GM18519 (cell line): ENCODE data around the gene LTBP2.

Source experiments
- ATAC-seq: cut with Tn5 transposase; IDR thresholded peaks from one replicate; pipeline ENCODE4 v1.9.1; 2021; ENCODE audit warnings: mild to moderate bottlenecking, moderate library complexity; ENCODE audit not compliant: unreplicated experiment, low FRiP score

LTBP2 gene

DNA sequence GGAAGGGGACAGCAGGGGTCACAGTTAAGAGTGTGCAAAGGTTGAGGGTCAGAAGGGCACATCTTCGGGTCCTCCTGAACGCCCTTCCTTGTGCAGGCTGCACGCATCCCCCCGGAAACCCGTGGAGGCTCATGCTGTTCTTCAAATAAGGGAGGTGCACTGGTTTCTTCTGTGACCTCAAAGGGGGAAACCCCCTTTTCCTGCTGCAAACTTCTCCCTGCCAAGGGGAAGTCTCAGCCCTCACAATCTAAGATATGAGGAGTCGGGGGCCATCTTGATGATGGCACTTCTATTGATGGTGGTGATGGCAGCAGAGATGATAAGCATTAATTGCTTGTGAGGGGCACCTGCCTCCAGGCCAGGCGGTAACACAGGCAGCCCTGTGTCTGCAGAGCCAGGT, 78.5 kb downstream of the LTBP2 start:
- ATAC-seq, result no peak

DNA sequence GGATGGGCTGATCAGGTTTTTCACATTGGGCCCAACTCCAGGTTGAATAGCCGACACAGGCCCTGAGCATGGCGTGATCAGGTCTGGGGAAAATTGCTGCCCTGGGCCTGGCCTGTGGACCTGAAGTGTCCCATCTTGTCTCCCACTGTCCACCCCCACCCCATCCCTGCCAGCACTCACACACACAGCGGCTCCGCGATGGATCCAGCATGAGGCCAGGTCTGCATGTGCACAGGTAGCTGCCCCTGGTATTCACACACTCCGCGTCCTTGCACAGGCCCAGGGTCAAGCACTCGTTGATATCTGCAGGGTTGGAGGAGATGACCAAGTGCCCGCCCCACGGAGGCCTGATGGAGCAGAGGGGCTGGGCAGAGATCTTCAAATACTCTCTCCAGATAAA, 79.8 kb downstream of the LTBP2 start:
- ATAC-seq, result no peak

DNA sequence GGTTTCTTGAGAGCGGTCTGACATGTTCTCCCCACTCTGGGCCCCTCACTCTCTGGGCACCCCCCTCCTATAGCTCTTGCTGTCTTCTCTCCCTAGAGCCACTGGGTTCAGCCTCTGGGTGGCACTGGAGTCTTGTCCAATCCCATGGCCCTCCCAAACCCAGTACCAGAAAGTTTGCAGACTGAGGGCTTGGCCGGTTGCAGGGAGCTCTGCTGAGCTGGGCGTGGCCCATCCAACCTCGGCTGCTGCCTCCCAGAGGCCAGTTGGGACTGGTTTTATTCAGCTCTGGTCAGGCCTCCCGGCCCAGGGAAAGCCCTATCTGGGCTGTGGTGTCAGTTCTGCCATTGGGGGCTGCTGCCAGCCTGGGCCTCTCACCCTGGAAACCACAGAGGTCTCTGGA, 80.6 kb downstream of the LTBP2 start:
- no peak for ATAC-seq

DNA sequence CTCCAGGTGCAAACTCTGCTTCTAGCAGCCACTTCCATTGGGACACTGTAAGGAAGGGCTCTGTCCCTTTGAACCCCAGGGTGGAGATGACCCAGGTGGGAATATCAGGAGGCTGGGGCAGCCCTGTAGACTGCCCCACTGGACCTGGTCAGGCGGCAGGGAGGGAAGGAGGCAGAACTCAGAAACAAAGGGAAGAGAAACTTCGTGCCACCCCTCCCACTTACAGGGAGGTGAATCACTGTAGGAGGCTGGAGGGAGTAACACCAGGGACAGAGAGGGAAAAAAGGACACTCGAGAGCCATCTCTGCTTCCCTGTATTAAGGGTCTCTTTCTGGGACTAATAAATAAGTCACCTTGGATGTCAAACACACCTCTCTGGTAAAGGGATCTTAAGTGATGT, 81.0 kb downstream of the LTBP2 start:
- no peak for ATAC-seq

DNA sequence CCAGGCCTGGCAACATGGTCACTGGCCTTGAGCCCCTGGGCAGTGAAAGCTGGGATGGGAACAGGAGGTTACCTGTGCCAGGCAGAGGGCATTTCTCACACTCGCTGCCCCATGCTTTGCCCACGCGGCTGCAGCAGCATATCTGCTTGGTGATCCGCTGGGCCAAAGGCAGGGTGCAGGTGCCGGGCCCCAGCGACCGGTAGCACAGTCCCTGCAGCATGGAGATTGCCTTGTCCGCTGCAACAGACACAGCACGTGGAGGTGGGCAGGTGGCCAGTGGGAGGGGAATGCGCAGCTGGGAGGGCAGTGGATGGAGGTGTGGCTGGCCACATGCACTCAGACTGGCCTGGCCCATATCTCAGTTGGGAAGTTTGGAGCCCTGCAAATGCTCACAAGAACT, 83.2 kb downstream of the LTBP2 start:
- no peak for ATAC-seq

DNA sequence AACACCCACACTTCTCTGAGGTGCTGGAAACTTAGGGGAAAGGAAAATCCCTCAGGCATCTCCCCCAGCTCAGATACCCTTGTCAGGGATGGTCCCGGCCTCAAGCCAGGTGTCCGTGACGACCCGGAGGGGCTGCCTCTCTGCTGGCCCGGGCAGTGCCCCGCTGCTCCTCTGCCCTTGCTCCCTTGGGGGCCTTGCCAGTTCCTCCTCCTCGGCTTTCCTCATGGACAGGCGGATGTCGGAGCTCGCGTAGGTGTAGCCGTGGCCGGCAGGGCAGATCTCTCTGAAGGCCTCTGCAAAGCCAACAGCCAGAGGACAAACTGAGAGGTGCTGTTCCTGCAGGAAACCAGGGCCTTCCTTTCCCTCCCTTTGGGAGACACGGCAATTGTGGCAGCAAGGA, 83.6 kb downstream of the LTBP2 start:
- no peak for ATAC-seq

DNA sequence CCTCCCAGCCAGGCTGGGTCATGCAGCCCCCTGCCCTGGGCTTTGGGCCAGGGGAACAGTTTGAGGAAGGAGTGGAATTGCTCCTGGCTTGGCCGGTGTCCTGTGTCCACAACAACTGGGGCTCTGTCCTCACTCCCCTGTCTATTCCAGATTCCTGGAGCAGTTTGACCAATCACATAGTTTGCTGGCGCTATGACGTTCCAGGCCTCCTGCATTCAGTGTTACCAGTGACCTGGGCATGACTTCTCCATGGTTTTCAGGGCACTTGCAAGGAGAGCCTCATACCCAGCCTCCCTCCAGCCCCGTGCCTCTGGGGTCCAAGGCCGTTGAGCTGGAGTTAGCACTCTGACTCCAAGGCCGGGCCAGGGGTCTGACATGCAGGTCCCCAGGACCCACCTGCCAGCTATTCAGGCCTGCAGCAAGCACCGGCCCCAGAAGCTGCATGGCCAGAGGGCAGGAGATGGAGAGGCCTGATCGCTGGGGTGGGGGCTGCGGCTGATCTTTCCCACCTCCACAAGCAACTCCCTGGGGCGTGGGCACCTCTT, 84.2 kb downstream of the LTBP2 start:
- no peak for ATAC-seq

DNA sequence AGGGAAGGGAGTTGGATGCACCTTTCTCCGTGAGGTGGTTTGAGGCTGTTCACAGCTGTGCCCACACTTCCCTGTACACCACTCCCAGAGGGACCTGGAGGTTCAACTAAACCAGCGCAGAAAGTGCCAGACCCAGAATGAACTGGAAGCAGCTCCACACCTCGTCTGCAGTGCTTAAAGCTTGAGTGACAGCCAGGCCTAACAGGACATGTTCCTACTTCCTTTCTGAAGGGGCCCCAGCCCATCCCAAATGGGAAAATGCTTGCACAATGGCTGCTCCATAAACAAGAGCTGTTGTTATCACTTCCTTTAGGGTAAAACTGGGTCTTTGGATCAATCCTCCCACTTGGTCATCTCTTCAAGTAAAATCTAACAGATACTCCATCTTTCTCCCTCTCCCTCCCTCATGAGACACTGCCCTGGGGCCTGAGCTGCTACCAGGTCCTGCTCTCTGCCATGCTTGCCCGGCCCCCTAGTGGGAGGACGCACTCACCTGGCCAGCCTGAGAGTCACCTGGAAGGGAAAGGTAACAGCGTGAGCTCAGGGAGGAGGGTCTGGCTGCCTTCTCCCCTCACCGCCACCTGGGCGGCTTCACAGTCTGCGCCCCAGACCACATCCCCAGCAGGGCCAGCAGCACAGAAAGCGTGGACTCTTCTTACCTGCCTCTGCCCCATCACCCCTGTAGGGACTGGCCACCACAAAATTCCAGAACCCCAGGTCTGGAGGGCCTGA, 85.0 kb downstream of the LTBP2 start:
- no peak for ATAC-seq

DNA sequence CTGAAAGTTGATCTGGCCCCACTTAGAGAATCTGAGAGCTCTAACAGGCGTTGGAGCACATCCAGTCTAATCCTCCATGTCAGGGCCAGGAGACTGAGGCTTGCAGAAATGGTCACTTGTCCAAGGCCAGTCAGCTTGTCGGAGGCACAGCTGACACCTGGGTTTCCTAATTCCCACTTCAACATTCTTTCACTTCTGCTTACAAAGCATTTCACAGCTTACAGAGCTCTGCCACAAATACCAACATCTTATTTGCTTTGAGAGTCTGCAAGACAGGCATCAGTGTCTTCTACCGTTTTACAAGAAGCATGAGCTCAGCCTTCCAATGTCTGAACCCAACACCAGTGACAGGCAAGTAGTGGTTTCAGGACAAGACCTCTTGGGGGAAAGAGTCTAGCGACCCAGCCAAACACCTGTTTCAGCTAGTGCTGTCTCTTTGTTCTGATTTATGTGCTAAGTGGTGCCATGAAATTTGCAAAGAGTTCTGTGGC, 86.6 kb downstream of the LTBP2 start:
- ATAC-seq, result no peak

DNA sequence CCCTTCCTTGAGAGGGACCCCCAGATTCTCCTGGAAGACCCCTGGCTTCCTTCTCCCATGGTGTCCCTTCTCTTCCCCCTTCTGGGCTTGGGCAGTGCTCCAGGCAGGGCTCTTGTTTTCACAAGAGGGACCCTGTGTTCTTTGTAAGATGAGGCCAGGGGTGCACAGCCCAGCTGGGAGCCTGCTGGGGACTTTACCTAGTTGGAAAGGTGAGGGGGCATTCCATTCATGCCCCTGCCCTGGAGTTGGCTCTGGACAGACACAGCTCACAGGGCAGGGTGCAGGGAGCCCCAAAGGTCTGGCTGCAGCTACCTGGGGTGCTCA, 87.3 kb downstream of the LTBP2 start:
- no peak for ATAC-seq

DNA sequence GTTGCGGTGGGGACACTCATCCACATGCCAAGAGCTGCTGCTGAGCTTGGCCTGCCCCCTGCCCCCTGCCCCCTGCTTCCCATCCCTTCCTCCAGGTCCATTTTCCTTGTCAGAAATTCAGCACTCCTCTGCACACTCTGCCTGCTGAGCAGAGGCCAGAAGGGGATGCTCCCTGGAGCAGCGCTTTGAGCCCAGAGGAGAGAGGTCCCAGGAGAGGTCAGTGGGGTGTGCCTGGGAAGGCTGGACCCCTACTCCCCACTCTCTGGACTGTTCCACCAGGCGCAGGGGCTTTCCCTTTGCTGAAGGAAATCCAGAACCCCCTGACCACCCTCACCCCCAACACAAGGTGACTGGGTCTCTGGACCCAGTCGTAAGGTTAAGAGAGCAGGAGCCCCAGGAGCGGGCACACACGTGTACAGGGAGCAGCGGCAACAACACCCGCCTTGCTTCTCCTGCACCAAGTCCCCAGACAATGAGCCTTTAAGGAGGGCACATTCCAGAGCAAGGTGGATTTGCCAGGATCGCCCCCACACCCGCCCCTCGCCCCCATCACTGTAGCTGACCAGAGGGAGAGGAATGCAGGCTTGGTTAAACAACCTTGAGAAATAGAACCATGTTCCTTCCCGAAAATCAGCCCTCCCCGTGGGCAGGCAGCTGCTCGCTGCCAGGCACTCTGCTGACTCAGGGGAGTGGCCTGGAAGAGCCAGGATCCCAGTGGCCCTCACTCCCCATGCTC, 87.8 kb downstream of the LTBP2 start:
- no peak for ATAC-seq

DNA sequence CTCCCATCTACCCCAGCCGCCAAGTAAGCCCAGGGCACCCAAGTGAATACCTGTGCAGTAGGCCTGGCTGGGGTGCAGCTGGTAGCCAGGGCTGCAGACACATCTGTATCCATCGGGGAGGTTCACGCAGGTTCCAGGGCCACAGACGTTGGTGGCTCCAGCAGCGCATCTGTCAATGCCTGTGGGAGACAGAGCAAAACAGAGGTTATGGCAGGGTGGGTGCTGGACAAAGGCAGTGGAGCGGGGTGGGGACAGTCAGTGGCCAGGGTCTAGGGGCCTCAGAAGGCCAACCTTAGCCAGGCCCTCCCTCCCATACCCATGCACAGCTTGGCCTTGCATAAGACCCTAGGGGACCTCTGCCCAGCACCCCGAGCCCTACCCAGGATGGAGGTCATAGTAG, 89.3 kb downstream of the LTBP2 start:
- no peak for ATAC-seq

DNA sequence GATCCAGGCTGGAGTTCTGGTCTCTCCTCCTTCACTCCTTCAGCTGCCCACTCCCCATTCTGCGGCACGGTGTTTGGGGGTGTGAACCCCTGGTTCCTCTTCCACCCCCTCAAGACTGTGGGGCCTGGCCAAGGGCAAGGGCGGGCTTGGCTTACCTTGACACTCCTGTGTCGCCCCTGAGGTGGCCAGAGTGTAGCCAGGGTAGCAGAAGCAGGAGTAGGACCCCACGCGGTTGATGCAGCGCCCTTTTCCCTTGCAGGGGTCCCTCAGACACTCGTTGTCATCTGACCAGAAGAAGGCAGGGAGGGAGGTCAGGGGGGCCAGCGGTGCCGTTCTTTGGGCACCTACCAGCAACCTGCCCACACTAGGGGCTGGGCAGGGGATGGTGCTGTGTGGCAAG, 90.3 kb downstream of the LTBP2 start:
- no peak for ATAC-seq

DNA sequence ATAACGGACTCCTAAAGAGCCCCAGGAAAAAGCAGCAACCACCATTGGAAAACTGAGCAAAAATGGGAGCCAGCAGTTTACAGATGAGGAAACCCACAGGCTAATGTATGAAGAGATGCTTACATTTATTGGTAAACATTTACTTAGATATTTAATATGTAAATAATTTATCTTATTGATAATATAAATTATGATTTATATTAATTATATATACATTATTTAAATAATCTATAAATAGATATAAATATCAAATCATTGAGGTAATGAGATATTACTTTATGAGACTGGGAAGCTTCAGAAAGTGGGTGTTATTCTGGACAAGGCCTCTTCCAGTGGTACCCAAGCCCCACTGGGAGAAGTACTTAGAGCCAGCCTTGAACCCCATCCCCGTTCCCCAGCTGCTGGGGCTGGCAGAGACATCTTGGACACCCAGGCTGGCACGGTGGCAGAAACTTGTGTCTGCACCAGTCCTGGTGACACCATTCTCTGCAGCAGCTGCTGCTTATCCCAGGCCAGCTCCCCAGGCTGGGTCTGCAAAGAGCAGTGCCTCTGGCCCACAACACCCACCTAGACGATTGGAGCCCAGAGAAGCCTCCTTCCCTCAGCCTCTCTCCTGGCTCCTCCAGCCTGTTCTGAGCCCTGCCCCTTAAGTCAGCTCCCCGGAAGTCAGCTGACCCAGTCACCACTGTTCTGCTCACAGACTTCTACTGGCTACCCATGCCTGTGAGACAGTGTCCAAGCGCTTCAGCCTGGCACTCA, 92.5 kb downstream of the LTBP2 start:
- ATAC-seq, result no peak

DNA sequence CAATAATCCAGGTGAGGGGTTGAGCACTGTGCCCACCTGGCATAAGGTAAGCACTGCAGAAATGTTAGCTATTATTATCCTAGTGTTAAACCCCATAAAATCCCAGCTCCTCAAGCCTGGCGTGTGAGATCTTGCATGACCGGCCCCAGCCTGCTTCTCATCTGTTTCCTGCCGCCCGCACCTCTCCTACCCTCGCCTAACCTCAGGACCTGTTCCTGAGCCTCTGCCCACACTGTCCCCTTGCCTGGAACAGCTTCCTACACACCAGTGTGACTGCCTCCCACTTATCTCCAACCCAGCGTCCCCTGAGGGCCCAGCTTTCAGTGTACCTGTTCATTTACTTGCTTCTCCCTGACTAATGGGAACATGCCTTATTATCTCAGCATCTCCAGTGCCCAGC, 93.8 kb downstream of the LTBP2 start:
- no peak for ATAC-seq

DNA sequence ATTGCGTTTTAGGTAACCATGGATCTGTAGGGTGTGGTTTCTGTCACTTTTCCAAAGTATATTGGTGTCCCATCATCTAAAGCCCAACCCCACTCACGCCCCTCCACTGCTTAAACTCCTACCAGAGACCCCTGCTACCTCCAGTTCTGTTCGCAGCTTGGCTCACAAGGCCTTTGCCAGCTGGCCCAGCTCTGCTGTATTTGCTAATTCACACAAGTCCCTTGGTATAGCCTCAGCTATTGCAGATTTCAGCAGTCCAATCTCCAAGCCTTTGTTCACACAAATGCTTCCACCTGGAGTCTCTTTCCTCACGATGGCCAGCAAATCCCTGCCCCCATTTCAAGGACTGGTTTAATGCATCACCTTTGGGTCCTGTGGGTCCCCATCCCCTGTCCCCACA, 94.3 kb downstream of the LTBP2 start:
- no peak for ATAC-seq

DNA sequence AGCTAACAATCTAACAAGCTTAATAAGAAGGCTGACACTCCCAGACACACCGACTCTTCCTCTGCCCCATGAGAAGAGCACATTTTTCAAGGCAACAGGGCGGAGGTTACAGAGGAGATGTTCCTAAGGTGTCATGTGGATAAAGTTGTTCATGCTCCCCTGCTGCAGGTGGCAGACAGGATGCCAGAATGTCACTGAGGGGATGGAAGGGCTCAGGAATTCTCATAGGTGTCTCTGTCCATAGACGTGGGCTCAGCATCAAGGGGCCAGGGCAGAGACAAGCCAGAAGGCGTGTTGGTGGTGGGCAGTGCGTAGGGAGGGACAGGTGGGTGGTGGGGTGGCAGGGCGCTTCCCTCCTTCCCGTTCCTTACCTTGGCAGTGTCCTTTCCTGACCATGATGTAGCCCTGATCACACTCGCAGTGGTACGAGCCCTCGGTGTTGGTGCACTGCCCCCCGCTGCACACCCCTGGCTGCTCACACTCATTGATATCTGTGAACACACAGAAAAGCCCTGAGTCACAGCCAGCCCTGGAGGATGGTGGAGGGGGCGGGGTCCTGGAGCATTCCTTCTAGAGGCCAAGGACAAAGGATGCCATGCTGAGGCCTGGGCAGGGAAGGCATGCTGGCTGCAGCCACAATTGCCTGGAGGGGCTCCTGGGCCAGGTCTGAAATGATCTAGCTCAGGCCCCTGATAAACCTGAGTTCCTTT, 95.4 kb downstream of the LTBP2 start:
- ATAC-seq, result no peak

DNA sequence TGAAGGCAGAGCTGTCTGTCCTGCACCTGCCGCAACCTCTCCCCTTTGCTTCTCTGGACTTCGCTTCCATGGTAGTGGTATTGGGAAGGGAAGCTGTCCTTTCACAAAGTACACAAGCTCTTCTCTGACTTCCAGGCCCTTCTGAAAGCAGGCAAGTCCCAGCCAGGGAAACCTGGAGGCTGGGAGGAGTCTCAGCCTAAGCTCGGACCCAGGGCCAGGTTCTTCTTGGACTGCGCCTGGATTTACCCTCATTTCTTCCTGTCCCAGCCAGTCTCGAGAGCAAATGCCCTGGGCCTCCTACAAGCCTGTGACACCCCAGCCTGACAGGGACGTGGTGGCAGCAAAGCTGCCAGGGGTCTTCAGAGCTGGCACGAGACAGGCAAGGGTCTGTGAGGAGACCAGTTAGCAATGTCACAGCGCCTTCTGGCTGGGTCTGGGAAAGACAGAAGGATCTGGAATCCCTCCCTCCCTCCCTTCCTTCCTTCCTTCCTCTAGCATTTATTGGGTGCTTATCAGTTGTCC, 96.1 kb downstream of the LTBP2 start:
- ATAC-seq, result no peak

DNA sequence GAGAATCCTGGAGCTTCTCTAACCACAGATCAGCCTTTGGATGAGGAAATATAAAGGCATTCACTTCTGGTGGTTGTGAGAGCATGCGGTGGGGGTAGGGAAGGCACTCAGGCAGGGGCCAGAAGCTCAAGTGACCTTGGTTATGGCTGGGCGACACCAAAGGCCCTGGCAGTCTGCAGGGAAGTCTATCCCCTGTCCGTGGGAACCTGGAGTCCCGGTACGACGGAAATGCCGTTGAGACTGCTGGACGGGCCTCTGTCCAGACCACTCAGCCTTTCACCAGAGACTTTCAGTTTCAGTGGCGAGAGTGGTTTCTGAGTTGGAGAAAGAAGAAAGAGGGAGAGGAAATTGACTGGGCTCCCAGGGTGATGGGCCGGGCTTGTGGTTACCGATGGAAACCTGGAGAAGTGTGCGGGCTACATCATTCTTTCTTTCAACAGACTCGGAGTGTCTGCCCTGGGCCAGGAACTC, 97.5 kb downstream of the LTBP2 start:
- ATAC-seq, result no peak
